H1 (cell line): ENCODE data around the gene NOSIP. TPM values are rescaled to one million over a fixed set of nuclear protein-coding genes. Genes with fewer than 3 reads are reported as not detected.
A peak's percentile ranks its signal among the peaks of the same experiment; 100 is the strongest.

Experiments
- BACH1 ChIP-seq: IDR thresholded peaks from 2 replicates; pipeline ENCODE4 v1.6.1; 2012; ENCODE audit warnings: low read length, improper control_type of control experiment
- CBX5 ChIP-seq: fragments of 300-800, 300-1000 bp; sonication (generic); IDR thresholded peaks from 2 replicates; pipeline ENCODE4 v1.7.1; 2016; ENCODE audit warnings: antibody characterized with exemption, low read length, low read depth
- CTCF ChIP-seq, 3 experiments: IDR thresholded peaks; 1 replicate in 2 of 3; 2 replicates in 1 of 3; pipeline versions ENCODE4 v1.5.1 to v1.6.1; 2011; ENCODE audit warnings: low read length in 3 of 3, mild to moderate bottlenecking in 3 of 3, inconsistent platforms in 2 of 3, low read depth in 1 of 3, moderate library complexity in 1 of 3; ENCODE audit not compliant: insufficient read depth in 1 of 3; ENCODE audit errors: control extremely low read depth in 1 of 3
- E2F6 ChIP-seq: IDR thresholded peaks from 2 replicates; pipeline ENCODE4 v1.6.1; 2012; ENCODE audit warnings: inconsistent platforms
- EP300 ChIP-seq, 2 experiments: IDR thresholded peaks; 1 replicate in 1 of 2; 2 replicates in 1 of 2; pipeline ENCODE4 v1.6.1; 2011 to 2012; ENCODE audit warnings: low read depth in 2 of 2, low read length in 2 of 2, mild to moderate bottlenecking in 2 of 2, borderline replicate concordance in 1 of 2, inconsistent platforms in 1 of 2, moderate library complexity in 1 of 2
- GABPA ChIP-seq: IDR thresholded peaks from 2 replicates; pipeline ENCODE4 v1.6.1; 2011; ENCODE audit warnings: mild to moderate bottlenecking, low read length, moderate library complexity, borderline replicate concordance; ENCODE audit not compliant: insufficient read depth
- GTF2F1 ChIP-seq: IDR thresholded peaks from 2 replicates; pipeline ENCODE4 v1.6.1; 2012; ENCODE audit warnings: low read depth, low read length, improper control_type of control experiment, borderline replicate concordance
- JUND ChIP-seq: IDR thresholded peaks from 2 replicates; pipeline ENCODE4 v1.6.1; 2011; ENCODE audit warnings: mild to moderate bottlenecking, improper control_type of control experiment, low read length
- KDM1A ChIP-seq: fragments of 200-600, 300-600 bp; sonication (generic); IDR thresholded peaks from 2 replicates; pipeline ENCODE4 v1.7.1; 2016; ENCODE audit warnings: mild to moderate bottlenecking, low read length, borderline replicate concordance
- KDM4A ChIP-seq: IDR thresholded peaks from one replicate; pipeline ENCODE4 v1.7.1; 2012; ENCODE audit warnings: low read depth, mild to moderate bottlenecking, moderate library complexity, low read length, inconsistent platforms; ENCODE audit not compliant: severe bottlenecking
- KDM5A ChIP-seq: fragments of 200-600 bp; IDR thresholded peaks from 2 replicates; pipeline ENCODE4 v1.7.1; 2012; ENCODE audit warnings: mild to moderate bottlenecking, low read length, inconsistent platforms, mixed read lengths
- MAX ChIP-seq: IDR thresholded peaks from 2 replicates; pipeline ENCODE4 v1.6.1; 2012; ENCODE audit warnings: inconsistent platforms
- NANOG ChIP-seq: IDR thresholded peaks from 2 replicates; pipeline ENCODE4 v1.6.1; 2011; ENCODE audit warnings: low read length, low read depth, mild to moderate bottlenecking, inconsistent platforms; ENCODE audit not compliant: insufficient read depth, poor library complexity, severe bottlenecking
- NRF1 ChIP-seq: IDR thresholded peaks from 2 replicates; pipeline ENCODE4 v1.6.1; 2011; ENCODE audit warnings: mild to moderate bottlenecking, low read depth, low read length, improper control_type of control experiment
- PHF8 ChIP-seq: fragments of 200-600 bp; sonication (generic); conservative IDR thresholded peaks from 2 replicates; pipeline ENCODE4 v1.7.1; 2012; ENCODE audit warnings: low read depth, mild to moderate bottlenecking, inconsistent platforms, low read length, moderate library complexity
- POLR2A ChIP-seq, 2 experiments: IDR thresholded peaks; 1 replicate in 1 of 2; 2 replicates in 1 of 2; pipeline ENCODE4 v1.6.1; 2011; ENCODE audit warnings: low read depth in 2 of 2, low read length in 2 of 2, mild to moderate bottlenecking in 2 of 2; ENCODE audit errors: control extremely low read depth in 1 of 2
- POU5F1 ChIP-seq: IDR thresholded peaks from 2 replicates; pipeline ENCODE4 v1.6.1; 2011; ENCODE audit warnings: low read depth, mild to moderate bottlenecking, low read length, moderate library complexity
- SIRT6 ChIP-seq: IDR thresholded peaks from one replicate; pipeline ENCODE4 v1.7.1; 2012; ENCODE audit warnings: low read length, inconsistent platforms
- SIX5 ChIP-seq: IDR thresholded peaks from 2 replicates; pipeline ENCODE4 v1.6.1; 2011; ENCODE audit warnings: mild to moderate bottlenecking, low read depth, low read length
- SP2 ChIP-seq: IDR thresholded peaks from 2 replicates; pipeline ENCODE4 v1.6.1; 2012; ENCODE audit warnings: mild to moderate bottlenecking, low read length, inconsistent platforms
- SRF ChIP-seq: IDR thresholded peaks from 2 replicates; pipeline ENCODE4 v1.6.1; 2011; ENCODE audit warnings: mild to moderate bottlenecking, low read depth, low read length, moderate library complexity
- YY1 ChIP-seq: IDR thresholded peaks from 2 replicates; pipeline ENCODE4 v1.6.1; 2011; ENCODE audit warnings: low read depth, mild to moderate bottlenecking, low read length
- polyA plus RNA-seq, 7 experiments: library from polyadenylated mRNA; depleted of rRNA in 3 of 7; stranded (reverse) in 5 of 7; unstranded in 2 of 7; fragments of >200 nt in 5 of 7; fragments of 200-250 nt in 2 of 7; gene quantifications; 1 replicate in 5 of 7; 2 replicates in 1 of 7; 4 replicates in 1 of 7; pipeline versions ENCODE4 v1.2.1 to v1.2.3, GENCODE V29; 2011 to 2013; ENCODE audit warnings: missing spikeins in 2 of 7, mixed read lengths in 2 of 7
- total RNA-seq: library from RNA; stranded (reverse); fragmentation: NEBNext Ultra II Directional; extraction: Animal tissue kit (Norgen Biotek cat#: 25700); gene quantifications from 2 replicates; pipeline ENCODE4 v1.2.1, GENCODE V29; 2021

Gene NOSIP
- total and polyA plus RNA-seq, 2 of the 8 experiments (the other 6 are each of a cell fraction or from before 2014, with no cell fraction given): 85.1 to 192 TPM

- TF ChIP-seq CTCF (IDR thresholded peaks at IDR 0.05; ENCODE audit: control extremely low read depth in 1 of 3, insufficient read depth in 1 of 3, low read depth in 1 of 3, low read length in 3 of 3) (no peak), YY1 (peak; percentile 72), BACH1 (no peak), GABPA (no peak), KDM1A (no peak), SIX5 (no peak), PHF8 (peak; percentile 35; the same call in 1 of the 2 replicates), SRF (no peak), KDM5A (no peak), NANOG (no peak), POU5F1 (no peak), JUND (no peak), CBX5 (no peak), KDM4A (peak; percentile 3), MAX (no peak), NRF1 (no peak), GTF2F1 (no peak), SIRT6 (no peak), POLR2A (IDR thresholded peaks at IDR 0.05; ENCODE audit: control extremely low read depth in 1 of 2, low read depth in 2 of 2, low read length in 2 of 2) (no peak; a peak in 1 of 3 replicates), EP300 (IDR thresholded peaks at IDR 0.05; ENCODE audit: borderline replicate concordance in 1 of 2, low read depth in 2 of 2, low read length in 2 of 2) (no peak), E2F6 (no peak), SP2 (no peak)
Measured at GRCh38 chr19:49590971-49591730, 10.8 kb upstream of the NOSIP start, which contains the start of gene PRR12 (continued).
